GM19395 (cell line): ENCODE results near the gene PTK6.

Source experiments
- ATAC-seq: cut with Tn5 transposase; IDR thresholded peaks from one replicate; pipeline ENCODE4 v1.9.1; 2021; ENCODE audit warnings: mild to moderate bottlenecking, moderate library complexity; ENCODE audit not compliant: unreplicated experiment

Gene PTK6

DNA sequence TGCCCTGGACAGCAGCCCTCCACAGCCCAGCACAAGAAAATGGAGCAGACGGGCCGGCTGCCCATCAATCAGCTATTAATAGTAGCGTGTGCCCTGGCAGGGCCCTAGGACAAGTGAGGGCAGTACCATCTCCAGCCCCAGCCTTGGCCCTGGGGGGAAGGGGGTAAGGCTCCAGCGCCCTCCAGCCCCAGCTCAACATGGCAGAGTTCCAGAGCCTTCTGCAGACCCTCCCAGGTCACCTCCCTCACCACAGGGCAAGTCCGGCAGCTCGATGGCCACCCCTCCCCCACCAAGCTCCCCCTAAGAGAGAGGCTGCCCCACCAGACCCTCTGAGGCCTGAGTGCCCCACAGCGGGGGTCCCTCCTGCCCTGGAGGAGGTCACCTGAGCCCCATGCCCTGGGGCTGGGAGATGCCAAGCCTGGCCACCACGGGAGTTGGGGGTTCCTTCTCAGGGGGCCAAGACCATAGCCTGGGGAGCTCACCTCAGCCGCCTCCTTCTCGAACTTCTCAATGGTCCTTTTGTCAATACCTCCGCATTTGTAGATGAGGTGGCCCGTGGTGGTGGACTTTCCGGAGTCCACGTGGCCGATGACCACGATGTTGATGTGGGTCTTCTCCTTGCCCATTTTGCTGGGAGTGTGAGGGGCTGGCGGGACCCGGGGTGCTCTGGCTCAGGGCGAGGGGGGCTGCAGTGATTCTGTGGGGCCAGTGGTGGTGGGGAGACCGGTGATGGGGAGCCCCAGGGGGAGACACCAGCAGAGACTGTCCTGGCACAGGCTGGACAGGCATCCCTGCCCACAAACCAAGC, 39.8 kb downstream of the PTK6 start:
- ATAC-seq = no peak

- ATAC-seq = no peak
Measured at GRCh38 chr20:63496596-63497120, 40.5 kb downstream of the PTK6 start.

- ATAC-seq = no peak
Measured at GRCh38 chr20:63495741-63496595, 41.2 kb downstream of the PTK6 start.

GRCh38 chr20:63495167-63495720, 41.9 kb downstream of the PTK6 start:
- no peak for ATAC-seq

- ATAC-seq = no peak
Measured at GRCh38 chr20:63494420-63495166, 42.6 kb downstream of the PTK6 start.

GRCh38 chr20:63494084-63494419, 43.1 kb downstream of the PTK6 start:
- no peak for ATAC-seq

- no peak for ATAC-seq
Measured at GRCh38 chr20:63493563-63494020, 43.6 kb downstream of the PTK6 start.

DNA sequence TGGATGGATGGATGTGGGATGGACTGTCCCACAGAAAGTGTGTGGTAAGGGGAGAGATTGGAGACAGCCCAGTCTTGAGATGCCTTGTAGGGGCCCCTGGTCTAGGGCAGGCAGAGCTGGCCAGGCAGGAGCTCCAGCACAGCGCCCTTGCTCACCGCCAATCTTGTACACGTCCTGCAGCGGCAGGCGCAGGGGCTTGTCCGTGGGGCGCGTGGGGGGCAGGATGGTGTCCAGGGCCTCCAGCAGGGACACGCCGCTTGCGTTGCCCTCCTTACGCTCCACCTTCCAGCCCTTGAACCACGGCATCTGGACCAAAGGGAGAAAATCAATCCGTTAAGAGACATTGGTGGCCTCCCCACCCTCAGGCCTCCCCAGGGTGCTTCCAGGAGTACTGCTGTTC, 44.2 kb downstream of the PTK6 start:
- ATAC-seq = no peak

- ATAC-seq = no peak
Measured at GRCh38 chr20:63492518-63492917, 44.7 kb downstream of the PTK6 start.

- no peak for ATAC-seq
Measured at GRCh38 chr20:63491635-63492230, 45.4 kb downstream of the PTK6 start.

GRCh38 chr20:63491078-63491477, 46.1 kb downstream of the PTK6 start:
- no peak for ATAC-seq

GRCh38 chr20:63490416-63490815, 46.8 kb downstream of the PTK6 start:
- no peak for ATAC-seq

DNA sequence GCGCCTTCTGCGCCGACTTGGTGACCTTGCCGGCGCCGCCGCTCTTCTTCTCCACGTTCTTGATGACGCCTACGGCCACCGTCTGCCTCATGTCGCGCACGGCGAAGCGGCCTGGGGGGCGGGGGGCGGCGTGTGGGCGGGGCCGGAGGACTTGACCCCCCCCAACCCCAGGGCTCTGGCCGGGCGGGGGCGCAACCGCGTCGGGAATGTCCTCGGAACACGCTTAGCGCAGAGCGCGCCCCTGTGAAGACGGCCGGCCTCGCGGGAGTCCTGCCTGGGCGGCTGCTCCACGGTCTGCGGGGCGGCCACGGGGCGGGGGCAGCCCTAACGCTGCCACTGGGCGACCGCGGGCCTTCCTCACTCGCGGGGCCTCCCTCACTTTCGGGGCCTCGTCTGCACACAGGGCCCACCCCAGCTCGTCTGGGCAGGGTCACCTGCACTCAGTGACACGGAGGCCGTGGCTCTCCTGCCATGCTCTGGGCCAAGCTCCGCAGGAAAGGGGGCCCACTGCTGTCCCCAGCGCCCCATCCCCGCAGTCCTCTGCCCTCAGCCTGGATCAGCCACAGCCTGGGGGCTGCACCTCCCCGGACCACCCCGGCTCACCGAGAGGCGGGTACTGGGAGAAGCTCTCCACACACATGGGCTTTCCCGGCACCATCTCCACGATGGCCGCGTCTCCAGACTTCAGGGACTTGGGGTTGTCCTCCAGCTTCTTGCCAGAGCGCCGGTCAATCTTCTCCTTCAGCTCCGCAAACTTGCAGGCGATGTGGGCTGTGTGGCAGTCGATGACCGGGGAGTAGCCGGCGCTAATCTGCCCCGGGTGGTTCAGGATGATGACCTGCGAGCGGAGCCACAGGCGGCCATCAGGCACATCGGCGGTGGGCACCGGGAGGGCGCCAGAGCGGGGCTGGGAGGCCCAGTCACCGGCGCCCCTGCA, 48.6 kb downstream of the PTK6 start:
- ATAC-seq = no peak

DNA sequence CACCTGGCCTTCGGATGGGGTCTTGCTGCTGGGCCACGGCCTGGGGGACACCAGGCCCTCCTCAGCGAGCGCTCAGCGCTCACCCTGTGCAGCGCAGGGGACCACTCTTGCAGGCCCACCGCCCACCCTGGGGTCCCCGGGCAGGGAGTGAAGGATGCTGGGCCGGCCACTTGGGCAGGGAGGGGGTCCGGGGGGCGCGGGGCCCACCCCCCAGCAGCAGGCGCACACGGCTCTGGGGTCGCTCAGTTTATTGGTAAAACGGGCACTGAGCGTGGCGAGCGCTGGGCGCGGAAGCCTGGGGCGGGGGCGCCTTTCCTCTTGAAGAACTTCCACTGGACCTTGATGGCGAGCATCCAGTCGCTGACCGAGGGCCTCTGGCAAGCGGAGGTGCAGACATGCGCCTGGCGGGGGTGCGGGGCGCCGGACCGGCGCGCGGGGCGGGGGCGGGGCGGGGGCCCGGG, 49.4 kb downstream of the PTK6 start:
- ATAC-seq = no peak

DNA sequence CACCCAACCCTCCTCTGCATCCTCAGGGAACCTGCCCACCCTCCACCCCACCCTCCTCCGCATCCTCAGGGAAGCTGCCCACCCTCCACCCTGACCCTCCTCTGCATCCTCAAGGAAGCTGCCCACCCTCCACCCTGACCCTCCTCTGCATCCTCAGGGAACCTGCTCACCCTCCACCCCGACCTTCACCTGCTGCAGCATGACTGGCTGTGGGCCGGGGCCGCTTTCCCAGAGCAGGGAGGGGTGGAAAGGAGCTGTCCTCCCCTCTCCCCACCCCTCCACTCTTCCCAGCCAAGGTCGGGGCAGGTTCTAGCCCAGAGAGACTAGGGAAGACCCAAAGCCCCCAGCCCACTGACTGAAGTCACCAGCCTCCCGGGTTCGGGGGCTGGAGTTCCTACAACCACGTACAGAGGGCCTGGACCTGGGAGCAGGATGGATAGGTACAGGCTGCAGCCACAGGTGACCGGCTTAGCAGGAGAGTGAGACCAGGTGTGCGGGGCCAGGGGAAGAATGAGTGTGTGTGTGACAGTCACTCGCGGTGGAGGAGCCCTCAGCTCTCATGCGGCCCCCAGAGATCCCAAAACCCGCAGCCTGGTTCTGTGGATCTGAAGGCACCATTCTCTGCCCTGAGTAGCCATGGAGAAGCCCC, 49.9 kb downstream of the PTK6 start:
- ATAC-seq = no peak

GRCh38 chr20:63486300-63486855, 50.8 kb downstream of the PTK6 start:
- no peak for ATAC-seq

DNA sequence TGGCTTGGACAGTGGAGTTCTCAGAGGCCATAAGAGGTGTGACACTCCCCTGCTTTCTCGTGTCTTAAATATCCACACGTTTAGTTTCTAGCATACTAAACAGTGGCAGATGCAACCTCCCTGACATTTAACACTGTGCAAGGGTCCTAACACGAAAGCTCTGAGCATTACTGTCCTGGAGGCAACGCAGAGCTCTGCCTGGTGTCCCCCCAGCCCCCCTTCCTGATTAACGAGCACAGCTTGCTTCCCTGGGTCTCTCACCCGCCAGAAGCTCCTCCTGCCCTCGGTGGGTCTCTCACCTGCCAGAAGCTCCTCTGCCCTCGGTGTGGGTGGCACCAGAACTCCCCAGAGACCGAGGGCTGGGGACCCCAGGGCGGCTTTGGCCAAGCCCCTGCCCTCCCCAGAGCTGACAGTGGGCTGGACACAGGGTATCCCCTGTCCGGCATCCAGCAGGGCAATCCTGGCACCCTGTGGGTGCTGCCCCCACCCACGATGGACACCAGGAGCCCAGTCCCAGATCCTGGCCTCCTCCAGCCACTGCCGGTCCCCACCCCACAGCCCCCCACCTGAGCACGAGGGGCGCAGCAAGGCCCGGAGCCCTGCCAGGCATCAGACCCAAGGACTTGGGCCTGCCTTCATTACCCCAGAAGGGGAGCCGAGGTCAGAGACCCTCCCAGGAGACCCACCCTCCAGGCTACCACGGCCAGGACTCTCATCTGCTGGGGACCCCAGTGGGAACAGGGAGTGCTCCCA, 52.3 kb downstream of the PTK6 start:
- no peak for ATAC-seq

DNA sequence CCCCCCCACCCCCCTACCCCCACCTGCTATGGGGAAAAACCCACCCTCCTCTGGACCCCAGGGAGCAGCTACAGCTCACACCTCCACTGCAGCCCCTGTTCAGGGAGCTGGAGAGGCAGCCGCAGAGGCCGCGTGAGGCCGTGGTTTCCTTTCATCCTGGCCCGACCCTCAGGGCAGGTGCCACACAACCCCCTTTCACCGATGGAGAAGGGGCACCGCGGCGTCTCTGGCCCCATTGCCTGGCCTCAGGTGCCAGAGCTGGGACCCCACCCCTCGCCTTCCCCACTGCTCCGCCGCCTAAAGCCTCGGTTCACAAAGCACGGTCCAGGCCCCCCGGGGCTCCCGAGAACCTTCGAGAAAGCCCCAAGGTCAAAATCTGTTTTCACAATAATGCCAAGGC, 52.9 kb downstream of the PTK6 start:
- no peak for ATAC-seq
